Esophagus muscularis mucosa (tissue), 4 donors: ENCODE data around the gene CHAF1A.

Experiments
- CTCF ChIP-seq, 3 experiments: fragments of 200-600 bp in 2 of 3; fragments of 450-650 bp in 1 of 3; sonication (generic) in 2 of 3; IDR thresholded peaks; one replicate each; pipeline ENCODE4 v1.5.1; 2017 to 2019; ENCODE audit warnings: antibody characterized with exemption in 3 of 3, mild to moderate bottlenecking in 2 of 3, moderate library complexity in 1 of 3
- EP300 ChIP-seq: sonication (generic); formaldehyde crosslinking; IDR thresholded peaks from one replicate; pipeline ENCODE4 v1.6.1; 2017; ENCODE audit warnings: antibody characterized with exemption
- POLR2A ChIP-seq: fragments of 450-650 bp; IDR thresholded peaks from one replicate; pipeline ENCODE4 v1.6.1; 2017; ENCODE audit warnings: antibody characterized with exemption, moderate library complexity, mild to moderate bottlenecking, low read depth
- POLR2AphosphoS5 ChIP-seq, 2 donors: sonication (generic); formaldehyde crosslinking; IDR thresholded peaks; one replicate each; pipeline ENCODE4 v1.6.1; 2017; ENCODE audit warnings: antibody characterized with exemption in 2 of 2

GRCh38 chr19:4456843-4457653 lies 54.6 kb downstream of the CHAF1A start:
- TF ChIP-seq POLR2A = no peak
- TF ChIP-seq CTCF (IDR thresholded peaks at IDR 0.05) = no peak
- TF ChIP-seq EP300 = no peak
- no peak for TF ChIP-seq POLR2AphosphoS5 (IDR thresholded peaks at IDR 0.05)
